Stimulated activated CD4-positive, alpha-beta T cell treated with anti-CD3 and anti-CD28 coated beads, TNF-alpha, amount 100 ng/mL, for 1 hour (primary cell): ENCODE data around the gene TMEM229B.

ENCODE experiments used
- DNase-seq, 3 donors: peaks; one replicate each; pipeline ENCODE4 v3.0.0-alpha.2; 2020; ENCODE audit warnings: low read depth in 3 of 3, low spot score in 1 of 3

The TMEM229B gene

DNA sequence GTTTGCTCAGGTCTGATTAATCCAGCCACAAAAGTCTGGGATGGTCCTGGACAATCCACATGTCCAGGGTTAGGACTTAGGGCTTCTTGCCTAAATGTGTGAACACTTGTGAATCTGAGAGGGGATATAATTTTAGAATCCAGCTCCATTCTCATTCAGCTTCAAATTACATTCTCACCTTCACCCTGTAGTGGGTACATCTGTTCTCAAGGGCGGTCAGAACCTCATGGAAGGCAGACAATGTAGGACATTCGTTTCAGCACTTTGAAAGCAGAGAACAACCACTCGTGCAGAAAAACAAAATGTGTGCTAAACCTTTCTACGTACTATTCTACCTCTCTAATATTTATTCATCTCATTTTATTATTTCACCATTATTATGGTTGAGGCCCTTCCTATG is 1.2 kb downstream of the TMEM229B start:
- no peak for DNase-seq

GRCh38 chr14:67486890-67487289 is 1.6 kb downstream of the TMEM229B start:
- no peak for DNase-seq

DNA sequence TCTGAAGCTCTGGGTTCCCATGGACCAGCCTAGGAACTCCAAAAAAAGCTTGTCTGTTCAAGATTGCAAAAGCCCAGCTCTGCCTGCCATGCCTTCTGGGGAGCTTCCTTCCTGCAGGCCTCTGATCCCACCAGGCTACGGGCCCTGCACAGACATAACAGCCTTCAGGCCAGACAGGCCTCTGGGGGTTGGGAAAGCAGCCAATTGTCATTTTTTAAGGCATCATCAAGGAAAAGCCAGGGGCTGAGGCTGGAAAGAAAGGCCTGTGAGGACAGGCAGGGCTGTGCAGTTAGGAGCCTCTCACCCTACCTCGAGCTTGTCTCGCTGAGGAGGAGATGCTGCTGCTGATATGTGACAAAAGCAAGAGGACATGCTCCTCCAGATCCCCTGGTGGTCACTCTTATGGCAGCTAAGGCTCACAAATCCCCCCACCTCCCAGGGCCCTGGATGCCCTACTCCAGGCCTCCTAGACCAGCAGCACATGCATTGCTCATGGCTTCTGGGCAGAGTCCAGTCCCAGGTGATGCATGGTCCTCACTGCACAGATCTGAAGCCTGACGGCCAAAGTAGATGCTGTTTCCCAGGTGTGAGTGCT is 2.9 kb downstream of the TMEM229B start:
- DNase-seq: no peak

- no peak for DNase-seq
Measured at GRCh38 chr14:67483579-67484285, 4.8 kb downstream of the TMEM229B start.

- no peak for DNase-seq
Measured at GRCh38 chr14:67482231-67483164, 6.0 kb downstream of the TMEM229B start.

GRCh38 chr14:67480011-67480410 is 8.5 kb downstream of the TMEM229B start:
- no peak for DNase-seq

- no peak for DNase-seq
Measured at GRCh38 chr14:67478800-67479084, 9.8 kb downstream of the TMEM229B start.

DNA sequence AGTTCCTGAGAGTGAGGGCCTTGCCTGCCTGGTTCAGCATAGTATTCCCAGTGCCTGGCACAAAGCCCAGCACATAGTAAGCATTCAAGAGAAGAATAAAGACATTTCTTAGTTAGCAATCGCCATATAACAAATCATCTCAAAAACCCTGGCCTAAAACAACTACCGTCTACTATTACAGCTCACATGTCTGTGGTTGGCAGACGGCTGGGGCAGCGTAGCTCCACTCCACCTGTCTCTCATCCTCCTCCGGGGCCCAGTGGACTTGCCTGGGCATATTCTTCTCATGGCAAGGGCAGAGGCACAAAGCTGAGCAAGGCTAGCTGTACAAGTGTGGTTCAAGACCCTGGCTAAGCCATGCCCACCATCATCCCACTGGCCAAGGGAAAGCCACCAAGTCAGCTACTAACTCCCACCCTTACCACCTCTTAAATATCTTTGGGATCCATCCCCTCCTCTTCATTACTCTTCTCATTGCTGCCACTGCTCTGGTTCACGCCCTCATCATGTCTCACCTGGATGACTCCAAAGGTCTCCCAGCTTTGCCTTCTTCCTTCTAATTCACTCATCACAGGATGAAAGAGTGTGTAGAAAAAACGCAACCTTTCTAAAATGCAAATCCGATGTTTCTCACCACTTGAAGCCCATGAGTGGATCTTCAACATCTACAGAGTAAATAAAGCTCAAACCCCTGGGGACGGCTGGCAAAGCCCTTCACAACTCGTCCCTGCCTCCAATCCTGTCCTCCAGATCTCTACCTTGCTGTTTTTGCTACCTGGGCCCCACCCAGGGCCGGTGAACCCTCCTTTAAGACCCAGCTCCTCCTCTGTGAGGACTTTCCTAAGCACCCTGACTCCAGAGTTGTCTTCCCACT is 10.4 kb downstream of the TMEM229B start:
- no peak for DNase-seq

DNA sequence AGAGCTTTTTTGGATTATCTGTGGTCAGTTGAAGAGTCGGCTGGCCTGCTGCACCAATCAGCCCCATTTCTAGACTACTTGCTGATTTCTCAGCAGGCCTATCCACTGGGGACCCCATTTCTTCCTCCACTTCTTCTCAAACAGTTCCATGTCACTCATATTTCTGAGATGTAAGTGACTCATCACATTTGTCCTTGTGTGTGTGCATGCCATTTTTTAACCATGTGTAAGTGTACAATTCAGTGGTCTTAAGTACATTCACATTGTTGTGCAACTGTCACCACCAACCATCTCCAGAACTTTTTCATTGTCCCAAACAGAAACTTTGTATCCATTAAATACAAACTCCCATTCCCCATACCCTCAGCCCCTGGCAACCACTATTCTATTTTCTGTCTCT is 14.2 kb downstream of the TMEM229B start:
- DNase-seq: no peak

- DNase-seq: no peak
Measured at GRCh38 chr14:67473290-67474082, 15.0 kb downstream of the TMEM229B start.

- no peak for DNase-seq
Measured at GRCh38 chr14:67472726-67473125, 15.8 kb downstream of the TMEM229B start.

GRCh38 chr14:67469954-67470353 is 18.6 kb downstream of the TMEM229B start:
- no peak for DNase-seq

DNA sequence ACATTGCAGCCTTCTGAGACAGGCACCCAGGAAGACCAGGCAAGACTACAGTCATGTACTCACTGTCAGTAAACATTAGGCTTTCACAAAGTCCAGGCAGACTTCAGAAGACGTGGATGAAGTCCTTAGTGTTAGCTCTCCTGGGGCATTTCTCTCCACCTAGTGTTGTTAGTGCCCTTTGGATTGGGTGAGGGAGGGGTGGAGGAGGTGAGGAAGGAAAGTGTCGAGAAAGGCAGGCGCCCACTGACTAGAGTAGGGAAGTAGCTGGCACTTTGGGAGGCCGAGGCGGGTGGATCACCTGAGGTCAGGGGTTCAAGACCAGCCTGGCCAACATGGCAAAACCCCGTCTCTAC is 20.2 kb downstream of the TMEM229B start:
- DNase-seq: no peak

DNA sequence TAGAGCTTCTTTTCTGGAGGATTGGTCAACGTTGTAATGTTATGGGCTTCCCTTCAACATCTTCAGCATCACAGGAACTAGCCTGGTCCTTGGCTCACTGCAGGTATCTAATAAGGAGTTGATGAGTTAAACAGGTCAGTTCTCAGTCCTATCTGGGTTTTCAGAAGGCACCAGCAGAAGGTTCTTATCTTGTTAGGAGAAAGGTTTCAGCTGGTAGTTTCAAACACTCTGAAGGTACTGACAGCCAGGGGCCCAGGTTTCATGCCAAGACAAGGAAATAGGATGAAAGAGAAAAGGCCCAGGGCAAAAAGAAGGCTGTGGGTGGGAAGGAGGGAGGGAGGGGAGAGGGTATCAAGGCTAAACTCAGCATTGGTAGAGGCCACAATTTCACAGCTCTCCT is 21.4 kb downstream of the TMEM229B start:
- no peak for DNase-seq

DNA sequence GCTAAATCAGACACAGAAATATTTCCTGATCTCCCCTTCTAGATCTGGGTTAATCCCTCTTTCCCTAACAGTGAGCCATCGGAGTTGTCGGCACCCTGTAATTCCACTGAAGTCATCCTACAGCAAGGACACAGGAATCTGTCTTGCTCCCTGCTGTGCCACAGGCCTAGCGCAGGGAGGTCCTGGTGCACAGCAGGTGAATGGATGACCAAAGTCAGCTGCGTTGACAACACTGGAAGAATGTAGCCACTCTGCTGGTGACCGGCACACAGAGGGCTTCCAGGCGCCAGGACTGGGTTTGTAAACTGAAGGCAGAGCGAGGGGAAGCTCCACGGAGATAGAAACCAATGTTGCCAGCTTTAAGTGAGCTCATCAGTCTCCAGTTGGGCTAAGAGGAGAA is 23.6 kb downstream of the TMEM229B start:
- no peak for DNase-seq

DNA sequence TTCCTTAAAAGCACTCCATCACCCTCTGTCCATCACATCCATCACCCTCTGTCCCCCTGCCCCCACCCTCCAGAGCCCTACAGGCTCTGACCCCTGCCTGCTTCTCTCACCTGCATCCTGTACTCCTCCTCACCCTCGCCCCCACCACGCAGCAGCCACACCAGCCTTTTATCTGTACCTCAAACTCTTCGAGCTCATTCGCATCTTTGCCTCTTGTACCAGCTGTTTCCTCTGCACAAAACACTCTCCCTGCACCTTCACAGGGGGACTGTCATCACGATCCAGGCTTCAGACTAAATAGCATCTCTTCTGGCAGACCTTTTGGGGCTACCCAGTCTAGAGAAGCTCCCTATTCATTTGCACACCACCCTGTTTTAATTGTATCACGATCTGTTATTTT is 24.1 kb downstream of the TMEM229B start:
- DNase-seq: no peak

DNA sequence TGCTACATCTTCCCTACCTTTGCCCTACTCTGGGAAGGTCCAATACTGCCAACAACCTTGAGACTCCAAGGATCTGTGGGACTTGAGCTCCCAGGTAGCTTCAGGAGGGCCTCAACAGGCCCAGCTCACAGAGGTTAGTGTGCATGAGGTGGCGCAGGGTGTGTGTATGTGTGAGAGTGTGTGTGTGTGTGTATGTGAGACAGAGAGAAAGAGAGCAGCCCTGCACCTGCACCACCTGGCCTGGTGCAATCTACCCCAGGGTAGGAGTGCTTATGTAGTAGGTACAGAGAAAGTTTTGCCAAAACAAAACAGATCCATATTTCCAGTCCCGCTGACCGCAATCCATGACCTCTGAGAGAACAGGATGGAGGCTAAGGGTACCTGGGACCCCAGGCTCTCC is 24.6 kb downstream of the TMEM229B start:
- DNase-seq: no peak

- no peak for DNase-seq
Measured at GRCh38 chr14:67461996-67462395, 26.5 kb downstream of the TMEM229B start.

GRCh38 chr14:67461341-67461985 is 27.1 kb downstream of the TMEM229B start:
- no peak for DNase-seq

DNA sequence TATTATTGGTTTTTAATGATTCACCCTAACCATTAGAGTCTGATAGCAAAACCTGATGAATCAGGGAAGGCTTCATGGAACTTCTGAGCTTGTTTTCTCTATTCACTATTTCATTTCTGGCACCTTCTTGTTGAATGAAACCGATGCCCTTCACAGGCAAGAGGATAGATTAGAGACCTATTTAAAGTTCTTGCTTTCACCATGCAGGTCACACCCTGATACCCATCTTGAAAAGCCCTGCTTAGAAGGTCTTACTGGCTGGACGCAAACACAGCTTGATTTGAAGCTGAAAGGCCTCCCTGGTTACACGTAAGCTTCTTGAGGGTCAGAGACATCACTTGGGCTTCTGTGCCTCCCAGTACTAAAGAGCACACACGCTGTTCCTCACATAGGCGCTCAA is 29.2 kb downstream of the TMEM229B start:
- no peak for DNase-seq
